22Rv1 (cell line): ENCODE results near the gene PDE4B.

ENCODE experiments used
- H3K27ac ChIP-seq: fragments of 450-650 bp; 2 replicates; pipeline ENCODE4 v1.5.1; 2017
- ZFX ChIP-seq: fragments of 450-650 bp; IDR thresholded peaks from 2 replicates; pipeline ENCODE4 v1.6.1; 2017; ENCODE audit warnings: antibody characterized with exemption, borderline replicate concordance
- TF ChIP-seq, protein P1 (sequence below): fragments of 450-650 bp; IDR thresholded peaks from 2 replicates; pipeline ENCODE4 v1.5.1; 2017; ENCODE audit warnings: mild to moderate bottlenecking

PDE4B gene

DNA sequence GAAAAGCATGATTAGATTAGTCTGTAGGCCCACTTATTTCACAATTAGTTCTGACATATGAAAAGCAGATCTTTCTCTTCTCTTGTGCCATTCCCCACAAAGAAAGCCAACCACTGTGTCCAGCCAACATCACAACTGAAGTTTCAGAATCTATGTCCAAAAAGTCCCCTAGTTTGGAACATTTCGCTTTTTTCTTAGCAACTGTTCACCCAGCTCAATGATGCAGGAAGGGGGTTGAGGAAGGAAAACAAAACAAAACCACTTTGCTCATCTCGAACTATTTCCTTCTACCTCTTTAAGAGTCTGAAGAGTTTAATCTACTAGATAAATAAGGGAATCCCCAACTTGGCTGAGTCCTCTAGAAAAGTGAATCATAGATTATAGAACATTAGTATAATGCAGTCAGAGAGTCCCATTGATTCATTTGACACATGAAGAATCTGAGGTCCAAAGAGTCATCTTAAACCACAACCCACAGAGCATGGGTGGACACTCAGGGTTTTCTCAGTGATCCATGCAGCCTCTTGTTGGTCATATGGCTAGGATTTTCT lies 581.9 kb downstream of the PDE4B start:
- H3K27ac ChIP-seq = no peak overlapping the region
- TF ChIP-seq ZFX = no peak
- TF ChIP-seq, protein P1, sequence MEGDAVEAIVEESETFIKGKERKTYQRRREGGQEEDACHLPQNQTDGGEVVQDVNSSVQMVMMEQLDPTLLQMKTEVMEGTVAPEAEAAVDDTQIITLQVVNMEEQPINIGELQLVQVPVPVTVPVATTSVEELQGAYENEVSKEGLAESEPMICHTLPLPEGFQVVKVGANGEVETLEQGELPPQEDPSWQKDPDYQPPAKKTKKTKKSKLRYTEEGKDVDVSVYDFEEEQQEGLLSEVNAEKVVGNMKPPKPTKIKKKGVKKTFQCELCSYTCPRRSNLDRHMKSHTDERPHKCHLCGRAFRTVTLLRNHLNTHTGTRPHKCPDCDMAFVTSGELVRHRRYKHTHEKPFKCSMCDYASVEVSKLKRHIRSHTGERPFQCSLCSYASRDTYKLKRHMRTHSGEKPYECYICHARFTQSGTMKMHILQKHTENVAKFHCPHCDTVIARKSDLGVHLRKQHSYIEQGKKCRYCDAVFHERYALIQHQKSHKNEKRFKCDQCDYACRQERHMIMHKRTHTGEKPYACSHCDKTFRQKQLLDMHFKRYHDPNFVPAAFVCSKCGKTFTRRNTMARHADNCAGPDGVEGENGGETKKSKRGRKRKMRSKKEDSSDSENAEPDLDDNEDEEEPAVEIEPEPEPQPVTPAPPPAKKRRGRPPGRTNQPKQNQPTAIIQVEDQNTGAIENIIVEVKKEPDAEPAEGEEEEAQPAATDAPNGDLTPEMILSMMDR = no peak

DNA sequence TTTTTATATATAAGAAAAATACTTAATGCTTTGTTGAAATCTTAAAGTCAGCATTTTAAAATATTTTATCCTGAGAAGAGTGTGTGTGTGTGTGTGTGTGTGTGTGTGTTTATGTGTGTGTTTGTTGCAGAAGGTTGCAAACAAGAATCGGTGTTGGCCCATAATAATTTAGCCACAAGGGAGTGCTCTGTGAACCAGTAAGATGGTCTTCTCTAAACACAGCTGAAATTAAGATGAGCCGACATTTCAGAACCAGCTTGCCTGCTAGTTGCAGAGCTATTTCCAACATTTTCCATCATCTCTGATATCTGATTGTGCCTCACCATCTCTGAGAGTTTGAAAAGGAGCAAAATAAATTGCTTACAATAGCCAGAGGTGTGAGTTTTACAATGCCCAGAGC lies 582.4 kb downstream of the PDE4B start:
- no peak for TF ChIP-seq ZFX
- TF ChIP-seq, protein P1 = no peak
- H3K27ac ChIP-seq = no peak overlapping the region

DNA sequence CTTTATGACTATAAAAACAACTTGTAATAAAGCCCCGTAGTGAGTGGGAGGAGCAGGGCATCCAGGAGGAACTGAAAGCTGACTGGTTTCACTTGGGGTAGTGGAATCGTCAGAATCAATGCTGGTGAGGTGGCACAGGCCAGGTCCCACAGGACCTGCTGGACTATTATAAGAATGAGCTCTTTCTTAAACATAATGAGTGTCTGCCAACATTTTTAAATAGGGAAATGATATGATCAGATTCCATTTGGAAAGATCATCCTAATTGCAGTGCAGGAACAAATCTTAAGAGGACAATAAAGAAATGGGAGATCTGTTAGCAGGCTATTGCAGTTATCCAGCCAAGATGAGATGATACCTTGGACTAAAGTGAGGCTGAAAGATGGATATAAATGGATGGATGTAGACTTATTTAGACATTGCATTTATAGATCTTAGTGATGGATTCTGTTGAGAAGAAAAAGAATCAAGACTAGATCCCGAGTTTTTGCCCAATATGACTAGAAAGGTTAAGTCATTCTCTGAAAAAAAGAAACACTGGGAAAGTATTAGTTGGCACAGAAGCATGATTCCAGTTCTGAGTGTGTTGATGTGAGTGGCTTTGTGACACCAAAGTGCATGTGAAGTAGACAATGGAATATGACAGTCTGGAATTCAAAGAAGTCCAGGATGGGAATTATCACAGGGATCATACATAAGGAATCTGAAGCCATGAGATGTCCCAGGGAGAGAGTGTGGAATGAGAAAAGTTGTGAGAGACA lies 587.9 kb downstream of the PDE4B start:
- TF ChIP-seq, protein P1 = no peak
- TF ChIP-seq ZFX = no peak
- no peak overlapping the region for H3K27ac ChIP-seq

DNA sequence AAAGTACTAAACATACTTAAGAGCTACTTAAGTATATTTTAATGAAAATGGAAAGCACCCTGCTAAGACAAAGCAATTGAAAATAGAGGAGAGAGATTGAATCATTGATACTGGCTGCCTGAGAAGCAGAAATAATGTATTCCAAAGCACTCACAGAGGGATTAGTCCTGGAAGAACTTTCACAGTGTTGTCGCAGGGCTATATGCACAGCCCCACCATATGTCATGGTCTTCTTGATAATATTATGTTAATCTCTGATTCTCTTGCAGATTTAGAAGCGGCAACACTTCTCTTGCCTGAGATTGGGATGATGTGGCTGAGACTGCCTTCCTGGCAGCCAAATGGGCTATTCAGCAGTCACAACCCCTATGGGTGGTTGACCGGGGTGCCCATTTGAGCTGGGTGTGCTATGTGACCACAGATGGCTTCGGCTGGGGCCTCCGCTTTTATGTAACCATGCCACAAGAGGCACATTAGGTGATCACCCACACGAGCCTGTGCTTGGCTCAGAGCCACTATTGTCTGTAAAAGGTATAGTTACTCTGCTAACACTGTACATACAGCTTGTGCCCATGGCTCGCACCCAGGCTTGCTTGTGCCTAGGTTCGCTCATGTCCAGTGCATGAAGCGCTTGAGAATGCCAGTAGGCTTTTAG lies 589.1 kb downstream of the PDE4B start:
- TF ChIP-seq, protein P1 = no peak
- no peak for TF ChIP-seq ZFX
- no peak overlapping the region for H3K27ac ChIP-seq

DNA sequence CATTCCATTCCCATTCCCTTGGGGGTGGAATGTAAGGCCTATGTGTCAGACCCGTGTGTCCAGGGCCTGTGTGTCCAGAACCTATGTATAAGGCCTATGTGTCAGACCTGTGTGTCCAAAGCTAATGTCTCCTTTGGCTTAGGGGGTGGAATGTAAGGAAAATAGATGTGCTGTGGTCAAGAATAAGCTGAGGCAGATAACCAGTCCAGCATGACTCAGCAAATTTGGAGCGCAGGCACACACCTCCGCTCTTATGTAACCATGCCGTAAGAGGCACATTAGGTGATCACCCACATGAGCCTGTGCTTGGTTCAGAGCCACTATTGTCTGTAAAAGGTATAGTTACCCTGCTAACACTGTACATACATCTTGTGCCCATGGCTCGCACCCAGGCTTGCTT lies 590.5 kb downstream of the PDE4B start:
- H3K27ac ChIP-seq = no peak overlapping the region
- TF ChIP-seq, protein P1 = no peak
- TF ChIP-seq ZFX = no peak

DNA sequence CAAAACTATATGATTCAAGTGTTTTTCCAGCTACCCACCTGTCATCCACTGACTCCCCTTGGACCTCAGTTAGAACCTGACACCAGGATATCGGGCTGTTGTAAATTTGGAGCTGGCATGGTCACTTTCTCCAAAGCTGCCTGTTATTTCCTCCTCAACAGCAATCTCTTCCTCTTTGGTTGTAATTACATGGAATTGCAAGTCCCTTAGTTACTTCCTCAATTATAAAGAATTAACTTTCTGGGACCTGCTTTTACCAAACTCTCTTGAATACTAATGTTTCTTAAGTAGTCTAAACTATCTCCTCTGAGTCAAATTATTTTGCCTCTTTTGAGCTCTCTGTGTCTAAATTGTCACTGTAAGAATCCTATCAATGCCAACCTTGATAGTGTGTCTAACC lies 590.9 kb downstream of the PDE4B start:
- no peak overlapping the region for H3K27ac ChIP-seq
- TF ChIP-seq, protein P1 = no peak
- no peak for TF ChIP-seq ZFX
